GM19438 (cell line): ENCODE results near the gene SLC30A9.
A peak's percentile ranks its signal among the peaks of the same experiment; 100 is the strongest.

ENCODE experiments used
- ATAC-seq: cut with Tn5 transposase; IDR thresholded peaks from one replicate; pipeline ENCODE4 v1.9.1; 2021; ENCODE audit warnings: low read depth; ENCODE audit not compliant: unreplicated experiment

Gene SLC30A9

GRCh38 chr4:41998019-41998418, 7.7 kb downstream of the SLC30A9 start:
- ATAC-seq, result no peak

DNA sequence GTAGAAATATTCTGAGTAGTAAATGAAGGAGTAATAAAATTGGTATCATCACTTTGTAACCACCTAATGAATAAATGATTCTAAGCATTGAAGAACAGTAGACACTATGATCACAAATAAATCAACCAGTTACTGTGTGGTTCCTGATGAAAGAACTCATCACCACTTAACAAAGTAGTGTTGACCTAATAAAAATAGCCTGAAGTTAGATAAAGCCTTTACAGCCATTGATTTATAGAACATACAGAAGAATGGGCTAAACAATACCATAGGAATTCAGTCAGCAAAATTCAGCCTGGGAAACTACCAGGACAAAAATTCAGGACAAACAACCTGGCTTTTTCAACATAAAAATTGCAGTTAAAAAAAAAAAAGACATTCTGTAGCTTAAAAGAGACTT, 9.0 kb downstream of the SLC30A9 start:
- ATAC-seq, result no peak

DNA sequence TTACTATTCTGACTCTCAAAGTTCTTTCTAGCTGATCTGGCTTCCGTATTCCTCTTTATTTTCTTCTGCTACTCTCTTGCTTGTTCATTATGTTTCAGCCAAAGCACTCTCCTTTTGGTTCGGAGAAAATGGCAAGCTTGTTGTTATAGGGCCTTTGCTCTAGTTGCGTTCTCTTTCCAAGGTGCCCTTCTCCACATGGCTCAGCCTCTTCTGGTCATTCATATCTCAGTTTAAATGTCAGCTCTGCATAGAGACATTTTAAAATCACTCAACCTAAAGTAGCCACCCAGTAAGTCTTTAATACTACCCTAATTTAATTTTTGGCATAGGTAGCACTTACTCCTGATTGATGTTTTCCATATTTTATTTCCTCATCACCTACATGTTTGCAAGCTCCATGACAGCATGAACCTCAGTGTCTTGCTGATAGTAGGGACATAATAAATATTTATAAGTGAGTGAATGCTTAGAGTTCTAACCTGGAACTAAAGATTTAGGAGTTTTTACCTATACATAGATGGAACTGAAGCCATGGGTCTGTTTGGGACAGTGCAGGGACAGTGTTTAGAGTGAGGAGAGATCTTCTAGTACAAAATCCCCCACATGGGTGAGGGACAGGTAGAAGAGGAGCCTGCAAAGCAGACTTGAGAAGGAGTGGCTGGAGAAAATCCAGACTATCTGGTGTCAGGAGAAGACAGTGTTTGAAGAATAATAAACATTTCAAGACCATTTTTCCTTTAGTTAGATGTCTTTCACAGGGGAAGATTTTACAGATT, 17.9 kb downstream of the SLC30A9 start:
- no peak for ATAC-seq

GRCh38 chr4:42015438-42015837, 25.1 kb downstream of the SLC30A9 start:
- ATAC-seq, result no peak

DNA sequence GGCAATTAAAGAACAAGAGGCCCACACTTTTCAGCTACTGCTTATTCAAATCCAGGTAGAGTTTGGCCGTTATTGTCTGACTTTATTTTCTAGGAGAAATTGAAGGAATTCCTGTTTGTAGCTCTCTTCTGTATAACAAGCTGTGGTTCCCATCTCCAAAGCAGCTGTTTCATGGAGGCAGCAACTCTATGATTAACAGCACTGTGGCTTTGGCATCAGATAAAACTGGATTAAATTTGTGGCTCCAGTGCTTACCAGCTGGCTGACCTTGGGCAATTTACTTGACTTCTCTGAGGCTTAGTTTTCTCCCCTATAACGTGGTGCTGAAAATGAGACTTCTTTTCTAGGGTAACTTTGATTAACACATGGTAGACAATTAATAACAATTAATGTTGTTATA, 28.1 kb downstream of the SLC30A9 start:
- ATAC-seq, result no peak

DNA sequence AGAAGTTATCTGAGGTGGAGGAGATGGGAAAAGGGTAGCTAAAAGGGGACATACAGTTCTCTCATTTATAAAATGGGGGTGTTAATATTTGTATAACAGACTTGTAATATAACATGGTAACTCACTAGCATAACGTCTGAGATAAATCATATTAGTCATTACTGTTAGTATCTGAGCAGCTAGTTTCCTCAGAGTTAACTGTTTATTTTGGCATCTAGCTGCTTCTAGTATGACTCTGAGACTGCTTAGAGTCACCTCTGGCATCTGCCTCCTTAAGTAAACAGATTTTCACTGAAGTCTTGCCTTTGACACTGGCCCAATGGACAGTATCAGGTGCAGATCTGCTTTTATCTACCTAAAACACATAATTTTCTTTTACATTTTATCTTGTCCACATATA, 58.1 kb downstream of the SLC30A9 start:
- ATAC-seq, result no peak

GRCh38 chr4:42050516-42051249, 60.4 kb downstream of the SLC30A9 start:
- ATAC-seq, result no peak

- ATAC-seq, result no peak
Observed at GRCh38 chr4:42066402-42066801, 76.1 kb downstream of the SLC30A9 start.

DNA sequence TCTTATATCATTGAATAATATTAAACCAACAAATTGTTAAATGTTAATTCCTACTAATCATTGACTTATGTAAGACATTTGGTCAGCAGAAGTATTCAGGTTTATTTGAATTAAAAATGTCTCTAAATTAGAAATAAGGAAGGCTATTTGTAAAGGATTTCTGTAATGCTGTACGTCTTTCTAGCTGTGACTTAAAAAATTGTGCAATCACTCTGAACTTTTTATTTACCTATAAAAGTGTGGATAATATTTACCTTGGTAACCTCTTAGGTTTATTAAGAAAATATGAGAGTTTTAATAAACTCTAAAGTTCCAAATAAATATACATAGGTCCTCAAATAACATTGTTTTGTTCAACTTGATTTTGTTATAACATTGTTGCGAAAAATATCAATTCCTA, 76.9 kb downstream of the SLC30A9 start:
- no peak for ATAC-seq

- no peak for ATAC-seq
Observed at GRCh38 chr4:42070463-42070862, 80.1 kb downstream of the SLC30A9 start.

GRCh38 chr4:42074294-42074693, 84.0 kb downstream of the SLC30A9 start:
- no peak for ATAC-seq

- ATAC-seq, result peak; percentile 86
Observed at GRCh38 chr4:42078184-42078801, 88.0 kb downstream of the SLC30A9 start.

- no peak for ATAC-seq
Observed at GRCh38 chr4:42080306-42080705, 90.0 kb downstream of the SLC30A9 start.

- ATAC-seq, result no peak
Observed at GRCh38 chr4:42083816-42084215, 93.5 kb downstream of the SLC30A9 start.

- no peak for ATAC-seq
Observed at GRCh38 chr4:42088386-42088785, 98.1 kb downstream of the SLC30A9 start.

DNA sequence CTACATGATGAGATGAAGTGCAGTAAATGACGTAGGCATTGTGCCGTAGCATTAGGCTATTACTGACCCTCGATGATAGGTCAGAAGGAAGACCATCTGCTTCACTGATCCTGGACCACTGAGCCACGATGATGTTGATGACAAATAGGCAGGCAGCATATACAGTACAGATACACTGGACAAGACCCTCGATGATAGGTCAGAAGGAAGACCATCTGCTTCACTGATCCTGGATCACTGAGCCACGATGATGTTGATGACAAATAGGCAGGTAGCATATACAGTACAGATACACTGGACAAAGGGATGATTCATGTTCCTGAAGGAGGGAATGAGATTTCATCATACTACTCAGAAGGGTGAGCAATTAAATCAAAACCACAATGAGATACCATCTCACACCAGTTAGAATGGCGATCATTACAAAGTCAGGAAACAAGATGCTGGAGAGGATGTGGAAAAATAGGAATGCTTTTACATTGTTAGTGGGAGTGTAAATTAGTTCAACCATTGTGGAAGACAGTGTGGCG, 111.2 kb downstream of the SLC30A9 start:
- ATAC-seq, result no peak

GRCh38 chr4:42104521-42104920, 114.2 kb downstream of the SLC30A9 start:
- no peak for ATAC-seq

DNA sequence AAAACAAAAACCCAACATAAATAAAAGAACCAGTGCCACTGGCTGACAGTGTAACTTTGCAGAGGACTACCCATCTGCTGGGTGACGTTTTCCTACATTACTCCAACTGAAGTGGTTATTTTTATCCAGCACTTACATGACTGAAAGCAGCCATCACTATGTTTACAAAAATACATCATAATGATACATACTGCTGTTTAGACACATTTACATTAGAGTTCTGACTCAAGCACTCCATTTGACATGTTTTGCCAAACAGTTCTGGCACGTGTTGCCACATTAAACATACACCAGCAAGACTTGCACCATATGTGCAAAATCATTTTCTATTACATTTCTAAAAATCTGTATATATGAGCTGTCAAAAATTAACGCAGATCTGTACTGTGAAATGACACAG, 122.5 kb downstream of the SLC30A9 start:
- ATAC-seq, result no peak

GRCh38 chr4:42119886-42120285, 129.6 kb downstream of the SLC30A9 start:
- ATAC-seq, result no peak

DNA sequence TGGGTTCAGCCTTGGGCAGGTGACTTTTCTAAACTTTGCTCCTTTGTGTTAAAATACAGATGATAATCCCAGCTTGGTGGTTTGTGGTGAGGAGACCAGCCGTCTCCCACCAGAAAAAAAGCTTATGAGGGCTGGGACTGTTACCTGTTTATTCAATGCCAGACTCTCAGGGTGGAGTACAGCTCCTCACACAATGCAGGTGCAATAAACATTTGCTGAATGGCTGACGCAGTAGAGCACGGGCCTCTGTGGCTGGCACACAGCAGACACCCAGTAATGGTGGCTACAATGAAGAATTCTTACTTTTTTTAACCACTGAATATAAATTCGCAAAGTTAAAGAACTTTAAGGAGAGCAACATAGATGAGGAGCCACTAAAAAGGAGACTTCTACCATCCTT, 131.9 kb downstream of the SLC30A9 start:
- ATAC-seq, result no peak

DNA sequence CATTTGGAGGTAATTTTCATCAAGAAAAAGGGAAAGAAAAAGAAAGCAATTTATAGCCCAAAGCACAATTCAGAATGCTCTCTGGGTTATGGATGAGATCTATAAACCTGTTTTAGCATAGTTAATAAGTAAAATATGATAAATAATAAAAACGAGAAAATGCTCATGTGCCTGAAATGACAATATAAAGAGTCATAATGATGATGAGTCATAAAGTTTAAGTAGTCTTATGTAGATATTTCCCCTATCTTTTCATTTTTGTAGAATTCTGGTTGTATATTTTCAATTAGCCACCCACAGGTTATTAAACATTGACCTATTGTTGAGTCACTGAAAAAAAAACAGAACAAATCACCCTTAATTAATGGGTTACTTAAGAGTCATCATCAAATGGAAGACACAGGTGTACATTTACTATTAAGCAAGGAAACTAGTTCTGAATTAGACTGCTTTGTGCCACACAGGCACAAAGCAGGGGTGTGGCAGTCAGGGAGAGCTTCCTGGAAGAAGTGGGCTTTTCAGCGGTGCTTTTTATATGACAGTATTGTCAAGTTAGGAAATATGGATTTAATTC, 132.8 kb downstream of the SLC30A9 start:
- no peak for ATAC-seq
